SK-N-SH treated with all-trans-retinoic acid at 6 μM for 48 hours (cell line): Measurements from ENCODE around the gene FRA10AC1.

ENCODE experiments used
- ATAC-seq: fragments of 200-7000 bp; cut with Tn5 transposase; 3 replicates; pipeline ENCODE4 v1.9.1; 2020; ENCODE audit warnings: mild to moderate bottlenecking, moderate library complexity
- BACH2 ChIP-seq: fragments of 250-450 bp; sonication (Bioruptor Pico); IDR thresholded peaks from 2 replicates; pipeline ENCODE4 v1.9.0; 2021; ENCODE audit warnings: mild to moderate bottlenecking, borderline replicate concordance
- CREB5 ChIP-seq: fragments of 250-450 bp; sonication (Bioruptor Pico); IDR thresholded peaks from 2 replicates; pipeline ENCODE4 v1.5.1; 2020; ENCODE audit warnings: low read depth, mild to moderate bottlenecking, moderate library complexity
- CSDC2 ChIP-seq: fragments of 250-450 bp; sonication (Bioruptor Pico); IDR thresholded peaks from 2 replicates; pipeline ENCODE4 v1.5.0; 2020; ENCODE audit warnings: mild to moderate bottlenecking, moderate library complexity
- CSRNP3 ChIP-seq: fragments of 250-450 bp; sonication (Bioruptor Pico); IDR thresholded peaks from 2 replicates; pipeline ENCODE4 v1.5.1; 2021; ENCODE audit warnings: mild to moderate bottlenecking, moderate library complexity
- GLIS3 ChIP-seq: fragments of 250-450 bp; sonication (Bioruptor Pico); IDR thresholded peaks from 2 replicates; pipeline ENCODE4 v1.5.0; 2020; ENCODE audit warnings: mild to moderate bottlenecking, moderate library complexity
- ISL1 ChIP-seq: fragments of 250-450 bp; sonication (Bioruptor Pico); IDR thresholded peaks from 2 replicates; pipeline ENCODE4 v2.1.2; 2022; ENCODE audit warnings: mild to moderate bottlenecking, moderate library complexity
- OSR1 ChIP-seq: fragments of 250-450 bp; sonication (Bioruptor Pico); IDR thresholded peaks from 2 replicates; pipeline ENCODE4 v1.8.0; 2022; ENCODE audit warnings: moderate library complexity, mild to moderate bottlenecking, inconsistent platforms
- PATZ1 ChIP-seq: fragments of 250-450 bp; sonication (Bioruptor Pico); IDR thresholded peaks from 2 replicates; pipeline ENCODE4 v1.8.0; 2020; ENCODE audit warnings: mild to moderate bottlenecking, moderate library complexity, borderline replicate concordance
- POU6F1 ChIP-seq: fragments of 250-450 bp; sonication (Bioruptor Pico); IDR thresholded peaks from 2 replicates; pipeline ENCODE4 v1.8.0; 2021; ENCODE audit warnings: low read depth, mild to moderate bottlenecking, moderate library complexity, borderline replicate concordance
- RARB ChIP-seq: fragments of 250-450 bp; sonication (Bioruptor Pico); IDR thresholded peaks from 2 replicates; pipeline ENCODE4 v1.8.0; 2021; ENCODE audit warnings: mild to moderate bottlenecking, moderate library complexity
- TCF4 ChIP-seq: fragments of 250-450 bp; sonication (Bioruptor Pico); IDR thresholded peaks from 2 replicates; pipeline ENCODE4 v1.8.0; 2021; ENCODE audit warnings: mild to moderate bottlenecking, moderate library complexity, borderline replicate concordance
- TSHZ2 ChIP-seq: fragments of 250-450 bp; sonication (Bioruptor Pico); IDR thresholded peaks from 2 replicates; pipeline ENCODE4 v1.5.0; 2020; ENCODE audit warnings: mild to moderate bottlenecking, moderate library complexity
- ZC3H10 ChIP-seq: fragments of 250-450 bp; sonication (Bioruptor Pico); IDR thresholded peaks from 2 replicates; pipeline ENCODE4 v1.5.1; 2021; ENCODE audit warnings: mild to moderate bottlenecking, moderate library complexity
- ZNF70 ChIP-seq: fragments of 450-650 bp; formaldehyde crosslinking; IDR thresholded peaks from 2 replicates; pipeline ENCODE4 v1.5.0; 2020; ENCODE audit warnings: mild to moderate bottlenecking, moderate library complexity

FRA10AC1 gene

GRCh38 chr10:93712593-93712992 lies 10.2 kb upstream of the FRA10AC1 start (continued):
- no peak for TF ChIP-seq POU6F1 (CRISPR knock-in tag)
- TF ChIP-seq, all 23 proteins: peak for 0

- ATAC-seq = no peak
- no peak for TF ChIP-seq GLIS3 (CRISPR knock-in tag)
- TF ChIP-seq ZNF70 (CRISPR knock-in tag) = no peak
- no peak for TF ChIP-seq OSR1 (CRISPR knock-in tag)
- TF ChIP-seq ZC3H10 (CRISPR knock-in tag) = no peak
- TF ChIP-seq CREB5 (CRISPR knock-in tag) = no peak
- TF ChIP-seq CSDC2 (CRISPR knock-in tag) = no peak
- TF ChIP-seq ISL1 (CRISPR knock-in tag) = no peak
- no peak for TF ChIP-seq TSHZ2 (CRISPR knock-in tag)
- TF ChIP-seq CSRNP3 (CRISPR knock-in tag) = no peak
- TF ChIP-seq PATZ1 = no peak
- TF ChIP-seq, all 23 proteins: peak for 0
These were observed 9.5 kb upstream of the FRA10AC1 start for GRCh38 chr10:93711891-93712290.

GRCh38 chr10:93710333-93710909 lies 8.0 kb upstream of the FRA10AC1 start:
- TF ChIP-seq CREB5 (CRISPR knock-in tag) (no peak), TSHZ2 (CRISPR knock-in tag) (peak; percentile 64; the same call in 1 of the 2 replicates), ISL1 (CRISPR knock-in tag) (peak; percentile 66), ZC3H10 (CRISPR knock-in tag) (no peak), BACH2 (CRISPR knock-in tag) (no peak), RARB (CRISPR knock-in tag) (no peak), TCF4 (CRISPR knock-in tag) (peak; percentile 73; the same call in 1 of the 2 replicates)
- no peak for ATAC-seq
